ENCODE data around the gene LY9.
"Not testable (repeated sequence)": the region's sequence is repeated elsewhere in the genome, so short reads cannot be mapped to it uniquely, and the experiment has no call there.

LY9 gene

GRCh38 chr1:160868141-160868540, 72.2 kb downstream of the LY9 start:
- no peak overlapping the region for H3K27ac ChIP-seq
- no peak for TF ChIP-seq CTCF (IDR thresholded peaks at IDR 0.05)
- H3K4me3 ChIP-seq = no peak overlapping the region
- DNase-seq (ENCODE audit: low spot score) = no peak

GRCh38 chr1:160874935-160875334, 79.0 kb downstream of the LY9 start:
- Histone ChIP-seq H3K27ac (no peak overlapping the region), H3K4me3 (no peak overlapping the region)
- DNase-seq (ENCODE audit: low spot score) = no peak
- TF ChIP-seq CTCF (IDR thresholded peaks at IDR 0.05) = no peak

GRCh38 chr1:160875591-160875990, 79.6 kb downstream of the LY9 start:
- not testable (repeated sequence) for DNase-seq (ENCODE audit: low spot score); H3K4me3 ChIP-seq; H3K27ac ChIP-seq

GRCh38 chr1:160876311-160876710, 80.3 kb downstream of the LY9 start:
- no peak for TF ChIP-seq CTCF (IDR thresholded peaks at IDR 0.05)
- Histone ChIP-seq H3K27ac (no peak overlapping the region), H3K4me3 (no peak overlapping the region)
- no peak for DNase-seq (ENCODE audit: low spot score)

GRCh38 chr1:160877221-160877620, 81.2 kb downstream of the LY9 start:
- DNase-seq (ENCODE audit: low spot score) = no peak
- TF ChIP-seq CTCF (IDR thresholded peaks at IDR 0.05) = no peak

More at GRCh38 chr1:160877221-160877620, 81.2 kb downstream of the LY9 start:
- Histone ChIP-seq H3K27ac (no peak overlapping the region), H3K4me3 (no peak overlapping the region)
